B cell (primary cell): ENCODE data around the gene CD300LB. TPM values are rescaled to one million over a fixed set of nuclear protein-coding genes. Genes with fewer than 3 reads are reported as not detected.

ENCODE experiments used
- ATAC-seq: fragments of 200-7000 bp; cut with Tn5 transposase; one replicate; pipeline ENCODE4 v1.10.0; 2021; ENCODE audit warnings: low read depth, mild to moderate bottlenecking, moderate number of reproducible peaks, moderate library complexity
- CTCF ChIA-PET: fragments of 350-600 bp; sonication (Branson Sonifier 250); formaldehyde crosslinking; loops from one replicate; lab custom pipeline; 2021; ENCODE audit warnings: antibody characterized with exemption, inconsistent platforms; lab: Charles Lee
- POLR2A ChIA-PET: fragments of 350-600 bp; sonication (Branson Sonifier 250); formaldehyde crosslinking; loops from one replicate; lab custom pipeline; 2021; ENCODE audit warnings: antibody characterized with exemption; lab: Charles Lee
- DNase-seq: peaks from one replicate; pipeline ENCODE4 v3.0.0; 2013
- H2AFZ ChIP-seq: 2 replicates; pipeline ENCODE4 v1.6.1; 2012; ENCODE audit warnings: mild to moderate bottlenecking, low read depth, low read length; ENCODE audit not compliant: insufficient read depth, poor library complexity, severe bottlenecking
- H3K27ac ChIP-seq, 2 donors: 1 replicate in 1 of 2; 2 replicates in 1 of 2; pipeline ENCODE4 v1.5.1; 2012 to 2013; ENCODE audit warnings: low read length in 2 of 2, mild to moderate bottlenecking in 2 of 2, moderate library complexity in 1 of 2
- H3K27me3 ChIP-seq, 4 experiments: fragments of 200-600 bp in 1 of 4; sonication (generic) in 1 of 4; replicated peaks in 1 of 4; 1 replicate in 2 of 4; 2 replicates in 2 of 4; pipeline versions ENCODE4 v1.6.1 to v1.7.0; 2013 to 2016; ENCODE audit warnings: low read length in 3 of 4, mild to moderate bottlenecking in 2 of 4, mixed read lengths in 1 of 4, moderate library complexity in 1 of 4; ENCODE audit not compliant: insufficient read depth in 4 of 4, control insufficient read depth in 3 of 4; ENCODE audit errors: control extremely low read depth in 1 of 4
- H3K36me3 ChIP-seq, 2 experiments: replicated peaks in 1 of 2; 1 replicate in 1 of 2; 2 replicates in 1 of 2; pipeline versions ENCODE4 v1.6.1 to v1.7.1; 2013; ENCODE audit warnings: low read length in 1 of 2; ENCODE audit not compliant: insufficient read depth in 2 of 2, control insufficient read depth in 1 of 2; ENCODE audit errors: control extremely low read depth in 1 of 2, extremely low read depth in 1 of 2
- H3K4me1 ChIP-seq, 2 donors: fragments of 200-600 bp in 1 of 2; sonication (generic) in 1 of 2; 1 replicate in 1 of 2; 2 replicates in 1 of 2; pipeline versions ENCODE4 v1.5.1 to v1.6.1; 2013 to 2017; ENCODE audit warnings: low read length in 2 of 2; ENCODE audit not compliant: control insufficient read depth in 2 of 2, insufficient read depth in 2 of 2
- H3K4me2 ChIP-seq: replicated peaks from 2 replicates; pipeline ENCODE3; 2012; ENCODE audit warnings: mild to moderate bottlenecking, low read depth, low read length; ENCODE audit not compliant: poor library complexity, severe bottlenecking
- H3K4me3 ChIP-seq, 5 experiments: fragments of 200-600 bp in 1 of 5; sonication (generic) in 1 of 5; 1 replicate in 3 of 5; 2 replicates in 2 of 5; pipeline versions ENCODE4 v1.5.1 to v1.7.0; 2011 to 2016; ENCODE audit warnings: low read length in 4 of 5, mild to moderate bottlenecking in 4 of 5, low read depth in 2 of 5, control low read depth in 1 of 5, moderate library complexity in 1 of 5; ENCODE audit not compliant: insufficient read depth in 1 of 5; ENCODE audit errors: control extremely low read depth in 1 of 5, extremely low read depth in 1 of 5
- H3K79me2 ChIP-seq: fragments of 200-600 bp; sonication (generic); one replicate; pipeline ENCODE4 v1.6.0; 2016; ENCODE audit warnings: low read length; ENCODE audit not compliant: control insufficient read depth, insufficient read depth
- H3K9ac ChIP-seq: fragments of 200-600 bp; sonication (generic); 2 replicates; pipeline ENCODE4 v1.6.1; 2017; ENCODE audit warnings: mild to moderate bottlenecking, low read length, moderate library complexity
- H3K9me3 ChIP-seq, 3 donors: one replicate each; pipeline versions ENCODE4 v1.6.1 to v1.7.1; 2013; ENCODE audit warnings: low read length in 2 of 3; ENCODE audit not compliant: control insufficient read depth in 2 of 3, insufficient read depth in 1 of 3; ENCODE audit errors: control extremely low read depth in 1 of 3
- H4K20me1 ChIP-seq: 2 replicates; pipeline ENCODE4 v1.6.0; 2012; ENCODE audit warnings: mild to moderate bottlenecking, low read length; ENCODE audit not compliant: insufficient read depth, control insufficient read depth, poor library complexity, severe bottlenecking
- H3K27ac Mint-ChIP-seq: one replicate; pipeline ENCODE4 v1.8.0; 2021; ENCODE audit warnings: mixed read lengths
- H3K27me3 Mint-ChIP-seq: one replicate; pipeline ENCODE4 v1.8.0; 2021; ENCODE audit warnings: mixed read lengths
- H3K4me1 Mint-ChIP-seq: one replicate; pipeline ENCODE4 v1.8.0; 2021; ENCODE audit warnings: mixed read lengths
- H3K4me3 Mint-ChIP-seq: one replicate; pipeline ENCODE4 v1.8.0; 2021; ENCODE audit warnings: mixed read lengths
- H3K9me3 Mint-ChIP-seq: one replicate; pipeline ENCODE4 v1.8.0; 2022; ENCODE audit warnings: mixed read lengths; ENCODE audit not compliant: insufficient read depth
- EZH2 ChIP-seq: IDR thresholded peaks from 2 replicates; pipeline ENCODE4 v1.6.1; 2012; ENCODE audit warnings: borderline replicate concordance, low read depth, mild to moderate bottlenecking, moderate library complexity, low read length; ENCODE audit not compliant: insufficient read depth, poor library complexity, severe bottlenecking
- WGBS: methylation state at CpG from one replicate; pipeline ENCODE4 v1.1.5; 2013; ENCODE audit warnings: missing lambda C conversion rate; ENCODE audit not compliant: insufficient coverage; 5-methylcytosine and 5-hydroxymethylcytosine counted together
- intact Hi-C: fragments of 100-400 bp; cut with micrococcal nuclease; formaldehyde crosslinking; loops from one replicate; pipeline ENCODE4 v1.10.0; 2022
- polyA plus RNA-seq: library from polyadenylated mRNA; depleted of rRNA; stranded (reverse); fragments of >200 nt; gene quantifications from 2 replicates; pipeline ENCODE4 v1.2.3, GENCODE V29; 2012
- total RNA-seq, 2 donors: library from RNA; stranded (reverse); fragments of 120-200 nt in 1 of 2; gene quantifications; 1 replicate in 1 of 2; 2 replicates in 1 of 2; pipeline versions ENCODE4 v1.2.3 to v1.2.4, GENCODE V29; 2013 to 2022
- TF ChIP-seq, protein P1 (sequence below): fragments of 200-600 bp; IDR thresholded peaks from one replicate; pipeline ENCODE4 v1.8.0; 2022; ENCODE audit warnings: antibody characterized with exemption, mild to moderate bottlenecking

CD300LB gene
- total and polyA plus RNA-seq, 2 donors (not counting 1 experiment from before 2014, with no cell fraction given): 0.12 to 0.39 TPM

DNA sequence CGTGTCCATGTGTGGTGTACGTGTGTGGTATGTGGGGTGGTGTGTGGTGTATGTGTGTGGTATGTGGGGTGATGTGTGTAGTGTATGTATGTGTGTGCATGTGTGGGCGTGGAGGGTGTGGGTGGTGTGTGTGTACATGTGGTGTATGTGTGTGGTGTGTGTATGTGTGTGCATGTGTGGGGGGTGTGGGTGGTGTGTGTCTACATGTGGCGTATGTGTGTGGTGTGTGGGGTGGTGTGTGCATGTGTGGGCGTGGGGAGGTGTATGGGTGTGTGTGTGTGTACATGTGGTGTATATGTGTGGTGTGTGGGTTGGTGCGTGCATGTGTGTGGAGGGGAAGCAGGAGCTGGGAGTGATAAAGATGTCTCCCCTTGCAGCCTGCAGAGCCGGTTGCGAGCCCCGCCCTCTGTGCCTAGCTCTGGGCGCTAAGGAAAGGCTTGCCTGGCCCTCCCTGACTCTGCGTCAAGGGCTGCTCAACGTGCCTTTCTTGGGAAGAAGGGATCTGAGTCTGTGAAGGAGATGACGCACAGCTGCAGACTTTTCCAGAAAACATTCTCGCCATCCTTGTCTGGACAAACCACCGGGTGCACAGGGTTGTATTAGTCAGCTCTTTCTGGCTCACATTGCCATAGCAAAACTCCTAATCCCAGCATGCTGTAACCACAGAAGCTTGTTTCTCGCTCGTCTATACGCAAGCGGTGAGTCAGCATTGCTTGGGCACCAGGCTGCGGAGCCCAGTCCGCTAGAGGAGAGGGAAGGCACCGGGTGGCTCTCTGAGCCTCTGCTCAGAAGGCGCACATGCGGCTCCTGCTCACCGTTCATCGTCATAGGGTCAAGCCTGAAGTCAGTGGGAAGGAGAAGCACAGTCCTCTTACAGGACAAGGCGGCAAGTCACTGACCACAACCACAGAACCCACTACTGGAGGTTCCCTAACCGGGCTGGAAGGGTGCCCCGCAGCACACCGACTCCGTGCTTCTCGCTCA is 38.0 kb upstream of the CD300LB start:
- Histone ChIP-seq H3K4me3 (no peak overlapping the region), H3K9me3 (peaks cover 0 to 3% (median 0%) of the 10 kb centered on the region in 3 donors), H3K27me3 (peaks cover 0 to 52% (median 11%) of the 10 kb centered on the region in 4 experiments), H3K4me2 (no peak overlapping the region), H4K20me1 (no peaks in the 10 kb centered on the region), H3K36me3 (no peaks in the 10 kb centered on the region), H3K4me1 (peaks cover 15 to 18% of the 10 kb centered on the region in 2 donors), H3K9ac (no peak overlapping the region), H3K79me2 (no peaks in the 10 kb centered on the region), H3K27ac (no peak overlapping the region), H2AFZ (no peak overlapping the region)
- intact Hi-C loops: loop anchor here (5.0 kb wide), 1 partner anchor 293 kb away; no protein-coding TSS in a partner anchor
- DNase-seq (no peak), ATAC-seq (no peak)
- Mint-ChIP-seq H3K27ac (no peak overlapping the region), H3K4me3 (no peak overlapping the region), H3K4me1 (peaks cover 5% of the 10 kb centered on the region), H3K9me3 (no peaks in the 10 kb centered on the region), H3K27me3 (peaks cover 50% of the 10 kb centered on the region)
- TF ChIP-seq, protein P1, sequence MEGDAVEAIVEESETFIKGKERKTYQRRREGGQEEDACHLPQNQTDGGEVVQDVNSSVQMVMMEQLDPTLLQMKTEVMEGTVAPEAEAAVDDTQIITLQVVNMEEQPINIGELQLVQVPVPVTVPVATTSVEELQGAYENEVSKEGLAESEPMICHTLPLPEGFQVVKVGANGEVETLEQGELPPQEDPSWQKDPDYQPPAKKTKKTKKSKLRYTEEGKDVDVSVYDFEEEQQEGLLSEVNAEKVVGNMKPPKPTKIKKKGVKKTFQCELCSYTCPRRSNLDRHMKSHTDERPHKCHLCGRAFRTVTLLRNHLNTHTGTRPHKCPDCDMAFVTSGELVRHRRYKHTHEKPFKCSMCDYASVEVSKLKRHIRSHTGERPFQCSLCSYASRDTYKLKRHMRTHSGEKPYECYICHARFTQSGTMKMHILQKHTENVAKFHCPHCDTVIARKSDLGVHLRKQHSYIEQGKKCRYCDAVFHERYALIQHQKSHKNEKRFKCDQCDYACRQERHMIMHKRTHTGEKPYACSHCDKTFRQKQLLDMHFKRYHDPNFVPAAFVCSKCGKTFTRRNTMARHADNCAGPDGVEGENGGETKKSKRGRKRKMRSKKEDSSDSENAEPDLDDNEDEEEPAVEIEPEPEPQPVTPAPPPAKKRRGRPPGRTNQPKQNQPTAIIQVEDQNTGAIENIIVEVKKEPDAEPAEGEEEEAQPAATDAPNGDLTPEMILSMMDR: no peak
- no peak for TF ChIP-seq EZH2
- POLR2A ChIA-PET: no interaction called here
- 34% methylated on average over 31 of the region's 32 CpGs for WGBS
- CTCF ChIA-PET: interaction anchor here (0.8 kb wide), 1 partner anchor 8 kb away, joined by 3 read pairs; no protein-coding TSS in a partner anchor
